Activated gamma-delta T cell (primary cell): ENCODE data around the gene SP1.
"Not testable (repeated sequence)": the region's sequence is repeated elsewhere in the genome, so short reads cannot be mapped to it uniquely, and the experiment has no call there.

ENCODE experiments used
- DNase-seq: peaks from one replicate; lab custom pipeline; 2025; lab: John Stamatoyannopoulos, UW
- total RNA-seq, 2 donors: gene quantifications; one replicate each; lab custom pipeline; 2026; lab: John Stamatoyannopoulos, UW

SP1 gene
- 245 to 263 reads per million in 2 donors for total RNA-seq

GRCh38 chr12:53380104-53380793 lies at the start of gene SP1:
TSS of gene SP1 (plus strand) at chr12:53380176. CDS start at chr12:53380292, 116 bp downstream.
- peak; percentile 84 for DNase-seq

GRCh38 chr12:53330671-53331070 lies 49.3 kb upstream of the SP1 start:
- DNase-seq: no peak

- DNase-seq: not testable (repeated sequence)
These were observed 47.6 kb upstream of the SP1 start for GRCh38 chr12:53332339-53332738.

- no peak for DNase-seq
These were observed 47.2 kb upstream of the SP1 start for GRCh38 chr12:53332744-53333143.

GRCh38 chr12:53333289-53333688 lies 46.7 kb upstream of the SP1 start:
- no peak for DNase-seq

- no peak for DNase-seq
These were observed 46.1 kb upstream of the SP1 start for GRCh38 chr12:53333845-53334244.

GRCh38 chr12:53334822-53335221 lies 45.2 kb upstream of the SP1 start:
- no peak for DNase-seq

GRCh38 chr12:53336181-53336681 lies 43.7 kb upstream of the SP1 start, which contains the start of gene SP7:
TSS of gene SP7 (minus strand) at chr12:53336354. CDS start at chr12:53335646, 708 bp downstream.
- DNase-seq: no peak

- no peak for DNase-seq
These were observed 42.0 kb upstream of the SP1 start for GRCh38 chr12:53338017-53338416.

GRCh38 chr12:53338916-53339315 lies 41.1 kb upstream of the SP1 start:
- DNase-seq: no peak

GRCh38 chr12:53340398-53340797 lies 39.6 kb upstream of the SP1 start:
- DNase-seq: no peak

- no peak for DNase-seq
These were observed 36.5 kb upstream of the SP1 start for GRCh38 chr12:53343449-53343848.

- no peak for DNase-seq
These were observed 36.0 kb upstream of the SP1 start for GRCh38 chr12:53343969-53344368.

- DNase-seq: no peak
These were observed 35.5 kb upstream of the SP1 start for GRCh38 chr12:53344487-53344823.

GRCh38 chr12:53344824-53345485 lies 35.0 kb upstream of the SP1 start:
- peak; percentile 29 for DNase-seq

GRCh38 chr12:53345486-53346188 lies 34.3 kb upstream of the SP1 start:
- no peak for DNase-seq

GRCh38 chr12:53346491-53346890 lies 33.5 kb upstream of the SP1 start:
- no peak for DNase-seq

GRCh38 chr12:53347905-53348304 lies 32.1 kb upstream of the SP1 start:
- no peak for DNase-seq

- DNase-seq: no peak
These were observed 27.4 kb upstream of the SP1 start for GRCh38 chr12:53352331-53353256.

GRCh38 chr12:53353257-53353655 lies 26.7 kb upstream of the SP1 start:
- no peak for DNase-seq

GRCh38 chr12:53355121-53355520 lies 24.9 kb upstream of the SP1 start:
- DNase-seq: no peak
